Stomach smooth muscle (tissue), 2 donors: Measurements from ENCODE around the gene CMKLR1.

Source experiments
- H3K27ac ChIP-seq: one replicate; pipeline ENCODE4 v1.7.0; 2013; ENCODE audit warnings: mild to moderate bottlenecking, low read length, inconsistent platforms
- H3K27me3 ChIP-seq, 2 donors: one replicate each; pipeline ENCODE4 v1.7.0; 2013; ENCODE audit warnings: low read length in 2 of 2; ENCODE audit not compliant: insufficient read depth in 2 of 2, control insufficient read depth in 1 of 2
- H3K36me3 ChIP-seq, 2 donors: one replicate each; pipeline ENCODE4 v1.7.0; 2013; ENCODE audit warnings: low read length in 2 of 2; ENCODE audit not compliant: control insufficient read depth in 2 of 2, insufficient read depth in 2 of 2
- H3K4me1 ChIP-seq: one replicate; pipeline ENCODE4 v1.7.0; 2013; ENCODE audit warnings: low read length; ENCODE audit not compliant: control insufficient read depth, insufficient read depth
- H3K4me3 ChIP-seq, 2 donors: one replicate each; pipeline ENCODE4 v1.7.0; 2013; ENCODE audit warnings: low read length in 2 of 2
- H3K9ac ChIP-seq, 2 donors: one replicate each; pipeline ENCODE4 v1.7.0; 2013; ENCODE audit warnings: low read length in 2 of 2, mild to moderate bottlenecking in 1 of 2
- H3K9me3 ChIP-seq, 2 donors: one replicate each; pipeline ENCODE4 v1.7.0; 2013; ENCODE audit warnings: low read length in 2 of 2; ENCODE audit not compliant: control insufficient read depth in 2 of 2
- donor health status: healthy.
- donor health status: Pancreatic carcinoma.

Gene CMKLR1

DNA sequence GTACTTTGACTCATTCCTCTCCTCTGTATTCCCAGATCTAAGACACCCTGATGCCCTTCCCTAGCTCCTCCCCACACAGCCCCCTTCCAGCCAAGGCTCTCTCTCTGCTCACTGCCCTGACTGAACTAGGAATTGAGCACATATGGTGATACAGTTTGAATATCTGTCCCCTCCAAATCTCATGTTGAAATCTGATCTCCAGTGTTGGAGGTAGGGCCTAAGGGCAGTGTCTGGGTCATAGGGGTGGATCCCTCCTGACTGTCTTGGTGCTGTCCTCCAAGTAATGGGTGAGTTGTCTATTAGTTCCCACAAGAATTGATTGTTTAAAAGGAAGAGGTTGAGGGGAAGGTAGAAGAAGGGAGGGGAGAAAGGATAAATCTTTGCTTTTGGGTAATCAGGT lies 17.4 kb downstream of the CMKLR1 start:
- no peaks in the 10 kb centered on the region for H3K36me3 ChIP-seq
- no peak overlapping the region for H3K9ac ChIP-seq
- H3K27me3 ChIP-seq = peaks cover 0 to 2% of the 10 kb centered on the region in 2 donors
- no peak overlapping the region for H3K27ac ChIP-seq
- H3K4me1 ChIP-seq = peaks cover 6% of the 10 kb centered on the region
- no peak overlapping the region for H3K4me3 ChIP-seq
- H3K9me3 ChIP-seq = peaks cover 0 to 2% of the 10 kb centered on the region in 2 donors

DNA sequence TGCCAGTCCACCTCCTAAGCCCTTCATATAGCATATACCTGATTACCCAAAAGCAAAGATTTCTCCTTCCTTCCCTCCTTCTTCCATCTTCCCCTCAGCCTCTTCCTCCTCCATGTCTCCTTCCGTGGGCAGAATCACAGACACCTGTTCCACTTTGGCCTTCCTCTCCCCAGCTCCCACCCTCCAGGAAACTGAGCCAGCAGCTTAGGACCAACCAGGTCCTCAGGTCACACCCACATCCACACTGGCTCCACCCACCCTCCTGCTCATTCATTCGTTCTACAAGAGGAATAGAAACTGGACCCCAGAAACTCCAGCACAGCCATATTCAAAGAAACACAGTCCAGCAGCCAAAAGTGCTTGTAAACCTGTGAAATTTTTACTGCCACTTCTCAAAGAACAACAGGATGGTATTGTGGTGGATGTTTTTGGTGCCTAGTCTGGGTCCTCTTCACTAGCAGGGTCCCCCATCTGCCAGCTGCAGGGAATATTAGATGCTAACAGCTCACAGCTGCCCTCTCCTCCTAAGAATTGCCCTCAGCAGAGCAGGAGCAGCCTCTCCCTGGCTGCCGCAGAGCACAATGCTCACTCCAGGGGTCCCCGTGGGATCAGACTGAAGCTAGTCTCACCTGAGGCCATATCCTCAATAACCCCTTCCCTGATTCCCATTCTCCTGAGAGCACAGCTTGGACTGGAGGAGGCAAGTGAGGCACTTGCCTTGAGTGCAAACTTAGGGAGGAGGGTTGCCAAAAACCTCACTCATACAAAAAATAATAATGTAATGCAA lies 18.4 kb downstream of the CMKLR1 start:
- Histone ChIP-seq H3K36me3 (no peaks in the 10 kb centered on the region), H3K27me3 (peaks cover 0 to 2% of the 10 kb centered on the region in 2 donors), H3K9me3 (peaks cover 0 to 2% of the 10 kb centered on the region in 2 donors), H3K4me3 (no peak overlapping the region), H3K9ac (no peak overlapping the region), H3K4me1 (peaks cover 10% of the 10 kb centered on the region), H3K27ac (no peak overlapping the region)

DNA sequence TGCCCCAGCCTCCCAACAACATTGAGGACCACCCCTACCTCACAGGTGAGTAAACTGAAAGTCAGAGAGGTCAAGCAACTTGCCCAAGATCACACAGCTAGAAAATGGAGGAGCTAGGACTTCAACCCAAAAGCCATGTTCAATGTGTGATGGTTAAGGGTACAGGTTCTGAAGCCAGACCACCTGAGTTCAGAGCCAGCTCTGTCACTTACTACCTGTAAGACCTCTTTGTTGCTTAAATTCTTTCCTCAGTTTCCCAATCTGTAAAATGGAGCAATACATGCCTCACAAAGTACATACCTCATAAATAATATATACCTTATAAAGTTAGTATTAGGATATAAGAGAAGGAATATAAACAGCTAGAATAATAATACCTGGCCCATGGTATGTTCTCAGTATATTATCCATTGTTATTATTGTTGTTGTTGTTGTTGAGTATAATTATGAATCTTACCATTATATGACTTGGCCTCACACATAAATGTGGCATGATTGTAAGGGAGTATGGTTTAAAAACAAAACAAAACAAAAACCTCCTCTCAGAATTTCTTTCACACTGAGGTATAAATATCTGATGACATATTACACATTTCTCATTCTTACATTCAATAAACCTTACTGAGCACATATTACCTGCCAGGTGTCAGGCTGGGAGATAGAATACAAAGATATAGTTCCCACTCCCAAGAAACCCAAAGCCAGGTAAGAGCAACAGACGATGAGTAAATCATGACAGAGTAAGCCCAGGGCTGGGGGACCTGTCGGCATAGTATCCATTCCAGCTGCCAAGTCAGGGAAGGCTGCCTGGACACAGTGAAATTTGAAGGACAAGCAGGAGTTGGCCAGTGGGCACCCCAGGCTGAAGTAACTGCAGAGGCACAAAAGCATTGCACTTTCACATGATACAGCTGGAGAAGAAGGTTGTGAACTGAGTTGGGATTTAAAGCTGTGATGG lies 19.6 kb downstream of the CMKLR1 start:
- Histone ChIP-seq H3K27ac (no peak overlapping the region), H3K27me3 (peaks cover 0 to 2% of the 10 kb centered on the region in 2 donors), H3K4me3 (no peak overlapping the region), H3K9ac (no peak overlapping the region), H3K36me3 (no peaks in the 10 kb centered on the region), H3K4me1 (peaks cover 10% of the 10 kb centered on the region), H3K9me3 (peaks cover 0 to 2% of the 10 kb centered on the region in 2 donors)

- Histone ChIP-seq H3K9me3 (peaks cover 0 to 2% of the 10 kb centered on the region in 2 donors), H3K27ac (no peak overlapping the region), H3K4me3 (no peak overlapping the region), H3K9ac (no peak overlapping the region), H3K27me3 (peaks cover 0 to 2% of the 10 kb centered on the region in 2 donors), H3K36me3 (no peaks in the 10 kb centered on the region), H3K4me1 (peaks cover 12% of the 10 kb centered on the region)
Observed at GRCh38 chr12:108318472-108319275, 20.4 kb downstream of the CMKLR1 start.

GRCh38 chr12:108317308-108318234 lies 21.5 kb downstream of the CMKLR1 start:
- no peak overlapping the region for H3K27ac ChIP-seq
- H3K4me1 ChIP-seq = peaks cover 22% of the 10 kb centered on the region

DNA sequence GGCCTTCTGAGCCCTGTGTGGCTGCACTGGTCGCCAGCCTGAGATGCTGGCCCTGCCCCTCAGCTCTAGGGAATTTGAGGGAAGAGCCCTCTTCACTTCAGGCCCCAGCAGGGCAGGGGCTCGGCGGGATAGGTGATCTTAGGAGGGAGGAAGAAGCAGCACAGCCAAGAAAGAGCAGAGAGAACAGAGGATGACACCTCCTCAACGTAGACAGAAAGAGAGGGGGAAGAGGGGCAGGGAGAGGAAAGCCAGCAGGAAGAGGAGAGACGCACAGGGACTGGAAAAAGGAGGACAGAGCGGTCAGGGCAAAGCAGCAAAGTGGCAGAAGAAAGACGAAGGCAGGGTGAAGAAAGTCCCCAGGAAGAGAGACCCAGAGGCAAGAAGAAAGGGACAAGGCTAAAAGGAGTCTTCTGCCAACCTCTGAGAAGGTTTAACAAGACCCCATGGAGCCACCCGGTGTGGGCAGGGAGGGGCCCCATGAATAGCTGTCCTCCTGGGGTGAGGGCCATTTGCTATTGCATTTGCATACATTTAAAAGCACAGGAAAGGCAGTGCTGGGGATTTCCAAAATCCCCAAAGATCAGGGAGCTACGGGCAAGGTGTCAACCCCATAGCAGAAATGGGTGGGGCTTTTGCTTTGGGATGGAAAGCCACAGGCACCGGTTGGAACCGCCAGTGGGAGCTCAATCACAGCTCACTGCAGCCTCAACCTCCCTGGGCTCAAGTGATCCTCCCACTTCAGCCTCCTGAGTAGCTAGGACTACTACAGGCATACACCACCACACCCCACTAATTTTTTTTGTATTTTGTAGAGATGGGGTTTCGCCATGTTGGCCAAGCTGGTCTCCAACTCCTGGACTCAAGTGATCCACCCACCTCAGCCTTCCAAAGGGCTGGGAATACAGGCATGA lies 22.7 kb downstream of the CMKLR1 start:
- Histone ChIP-seq H3K4me3 (no peak overlapping the region), H3K27ac (no peak overlapping the region), H3K9ac (no peak overlapping the region), H3K36me3 (no peaks in the 10 kb centered on the region), H3K27me3 (peaks cover 0 to 2% of the 10 kb centered on the region in 2 donors), H3K4me1 (peaks cover 30% of the 10 kb centered on the region), H3K9me3 (no peaks in the 10 kb centered on the region)

More at GRCh38 chr12:108317308-108318234, 21.5 kb downstream of the CMKLR1 start:
- Histone ChIP-seq H3K4me3 (no peak overlapping the region), H3K36me3 (no peaks in the 10 kb centered on the region), H3K9ac (no peak overlapping the region), H3K9me3 (peaks cover 0 to under 1% of the 10 kb centered on the region in 2 donors), H3K27me3 (peaks cover 0 to 2% of the 10 kb centered on the region in 2 donors)

DNA sequence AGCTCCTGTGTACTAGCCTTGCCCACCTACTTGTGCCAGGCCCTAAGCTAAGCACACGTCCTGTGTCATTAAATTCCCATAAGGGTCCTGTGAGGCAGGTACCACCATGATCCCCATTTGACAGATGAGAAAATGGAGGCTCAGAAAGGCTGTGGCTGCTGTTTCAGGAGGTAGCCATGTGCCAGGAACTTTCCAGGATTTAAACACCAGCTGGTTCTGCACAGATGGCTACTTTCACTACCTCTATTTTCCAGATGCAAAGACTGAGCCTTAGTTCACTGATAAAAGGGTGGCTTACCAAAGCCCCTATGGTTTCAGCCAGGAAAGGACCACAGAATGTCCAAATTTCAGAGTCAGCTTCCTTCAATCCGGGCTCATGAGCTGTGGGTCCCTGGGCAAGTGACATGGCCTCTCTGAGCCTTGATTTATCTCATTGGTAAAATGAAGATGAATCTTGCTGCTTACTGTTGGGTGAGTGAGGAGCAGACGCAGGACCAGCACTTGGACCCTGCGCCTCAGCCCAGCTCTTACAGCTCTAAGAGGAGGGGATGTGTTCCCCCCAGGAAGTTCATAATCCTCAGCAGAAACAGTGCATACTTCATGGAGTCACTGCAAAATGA lies 23.5 kb downstream of the CMKLR1 start:
- Histone ChIP-seq H3K9ac (no peak overlapping the region), H3K36me3 (no peaks in the 10 kb centered on the region), H3K4me3 (no peak overlapping the region), H3K27me3 (peaks cover 0 to 2% of the 10 kb centered on the region in 2 donors), H3K27ac (no peak overlapping the region), H3K9me3 (no peaks in the 10 kb centered on the region), H3K4me1 (peaks cover 30% of the 10 kb centered on the region)

- no peaks in the 10 kb centered on the region for H3K27me3 ChIP-seq
- H3K9me3 ChIP-seq = no peaks in the 10 kb centered on the region
- peaks cover 33% of the 10 kb centered on the region for H3K4me1 ChIP-seq
- H3K27ac ChIP-seq = no peak overlapping the region
- H3K36me3 ChIP-seq = no peaks in the 10 kb centered on the region
- H3K4me3 ChIP-seq = no peak overlapping the region
- H3K9ac ChIP-seq = no peak overlapping the region
Observed at GRCh38 chr12:108313606-108314351, 25.3 kb downstream of the CMKLR1 start.
